ENCODE results near the gene TFG. TPM values are rescaled to one million over a fixed set of nuclear protein-coding genes. Genes with fewer than 3 reads are reported as not detected.

TFG gene
- total RNA-seq, 1 experiment from 2014 or later: 224 TPM

DNA sequence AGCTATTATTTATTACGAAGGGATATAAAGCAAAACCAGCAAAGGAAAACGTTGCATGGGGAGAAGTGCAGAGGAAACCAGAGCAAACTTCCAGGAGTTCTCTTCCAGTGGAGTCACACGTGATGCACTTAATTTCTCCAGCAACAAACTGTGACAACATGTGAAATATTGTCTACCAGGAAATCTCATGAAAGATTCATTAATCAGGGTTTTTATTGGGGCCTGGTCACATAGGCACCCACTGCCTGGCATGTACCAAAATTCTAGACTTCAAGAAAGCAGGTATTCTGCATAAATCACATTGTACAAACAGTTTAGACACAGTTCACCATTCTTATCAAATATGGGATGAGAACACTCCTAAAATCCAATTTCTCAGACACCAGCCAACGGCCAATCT lies 5.4 kb upstream of the TFG start:
- no peak for TF ChIP-seq EZH2 (IDR thresholded peaks at IDR 0.05; ENCODE audit: low read depth)
- intact Hi-C loops (cut with micrococcal nuclease; ENCODE audit: unreplicated experiment): no loop called here

DNA sequence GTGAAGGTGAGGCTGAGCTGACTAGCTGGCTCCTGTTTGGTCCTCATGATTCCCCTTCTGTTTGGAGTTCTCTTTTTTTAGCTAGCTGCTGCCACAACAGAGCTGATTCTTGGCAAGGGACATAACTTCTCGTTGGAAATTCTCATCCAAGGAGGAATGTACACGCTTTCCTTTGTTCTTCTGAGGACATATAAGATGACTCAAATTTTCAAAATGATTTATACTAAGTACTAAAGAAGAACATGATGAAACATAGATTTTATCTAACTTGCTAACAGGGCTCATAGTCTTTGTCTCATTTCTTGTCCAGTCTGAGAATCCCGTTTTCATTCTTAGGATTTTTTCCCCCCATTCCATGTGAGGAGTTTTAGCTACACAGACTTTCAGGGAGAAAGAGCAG lies 2.9 kb upstream of the TFG start:
- Histone ChIP-seq H3K9me3 (ENCODE audit: insufficient read depth, low read depth) (0 out of 2 replicates have a peak, but pooled peaks cover 8% of the 10 kb centered on the region), H3K4me2 (no peak overlapping the region), H3K4me1 (replicated peaks; ENCODE audit: insufficient read depth) (peaks cover 27% of the 10 kb centered on the region), H3K27me3 (ENCODE audit: insufficient read depth, low read depth) (no peaks in the 10 kb centered on the region), H3K79me2 (ENCODE audit: low read depth) (peaks cover 16% of the 10 kb centered on the region), H2AFZ (no peak overlapping the region), H3K4me3 (no peak overlapping the region), H3K9me2 (ENCODE audit: insufficient read depth) (0 out of 2 replicates have a peak, but pooled peaks cover 3% of the 10 kb centered on the region), H3K36me3 (ENCODE audit: low read depth) (peaks cover 5% of the 10 kb centered on the region), H3K27ac (no peak overlapping the region), H3F3A (ENCODE audit: insufficient read depth, low read depth) (peaks cover 20% of the 10 kb centered on the region), H4K20me1 (ENCODE audit: insufficient read depth) (peaks cover 11% of the 10 kb centered on the region)
- CTCF ChIA-PET: no interaction called here
- no TSS peak for BruUV-seq (replicated peaks)
- intact Hi-C loops (cut with micrococcal nuclease; ENCODE audit: unreplicated experiment): loop anchor here (5.0 kb wide), 1 partner anchor 244 kb away; no protein-coding TSS in a partner anchor
- no peak for TF ChIP-seq EZH2 (IDR thresholded peaks at IDR 0.05; ENCODE audit: low read depth)
- TF ChIP-seq, protein P1, sequence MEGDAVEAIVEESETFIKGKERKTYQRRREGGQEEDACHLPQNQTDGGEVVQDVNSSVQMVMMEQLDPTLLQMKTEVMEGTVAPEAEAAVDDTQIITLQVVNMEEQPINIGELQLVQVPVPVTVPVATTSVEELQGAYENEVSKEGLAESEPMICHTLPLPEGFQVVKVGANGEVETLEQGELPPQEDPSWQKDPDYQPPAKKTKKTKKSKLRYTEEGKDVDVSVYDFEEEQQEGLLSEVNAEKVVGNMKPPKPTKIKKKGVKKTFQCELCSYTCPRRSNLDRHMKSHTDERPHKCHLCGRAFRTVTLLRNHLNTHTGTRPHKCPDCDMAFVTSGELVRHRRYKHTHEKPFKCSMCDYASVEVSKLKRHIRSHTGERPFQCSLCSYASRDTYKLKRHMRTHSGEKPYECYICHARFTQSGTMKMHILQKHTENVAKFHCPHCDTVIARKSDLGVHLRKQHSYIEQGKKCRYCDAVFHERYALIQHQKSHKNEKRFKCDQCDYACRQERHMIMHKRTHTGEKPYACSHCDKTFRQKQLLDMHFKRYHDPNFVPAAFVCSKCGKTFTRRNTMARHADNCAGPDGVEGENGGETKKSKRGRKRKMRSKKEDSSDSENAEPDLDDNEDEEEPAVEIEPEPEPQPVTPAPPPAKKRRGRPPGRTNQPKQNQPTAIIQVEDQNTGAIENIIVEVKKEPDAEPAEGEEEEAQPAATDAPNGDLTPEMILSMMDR (conservative IDR thresholded peaks at IDR 0.05): no peak
- DNase-seq: no peak
- POLR2A ChIA-PET (ENCODE audit: unreplicated experiment): no interaction called here

More for the DNA sequence above, 5.4 kb upstream of the TFG start:
- Histone ChIP-seq H4K20me1 (ENCODE audit: insufficient read depth) (no peaks in the 10 kb centered on the region), H3K4me3 (no peak overlapping the region), H2AFZ (no peak overlapping the region), H3K36me3 (ENCODE audit: low read depth) (no peaks in the 10 kb centered on the region), H3K9me2 (ENCODE audit: insufficient read depth) (0 out of 2 replicates have a peak, but pooled peaks cover 3% of the 10 kb centered on the region), H3K27ac (no peak overlapping the region), H3F3A (ENCODE audit: insufficient read depth, low read depth) (peaks cover 13% of the 10 kb centered on the region), H3K4me2 (no peak overlapping the region), H3K27me3 (ENCODE audit: insufficient read depth, low read depth) (no peaks in the 10 kb centered on the region), H3K9me3 (ENCODE audit: insufficient read depth, low read depth) (0 out of 2 replicates have a peak, but pooled peaks cover 8% of the 10 kb centered on the region), H3K4me1 (replicated peaks; ENCODE audit: insufficient read depth) (peaks cover 21% of the 10 kb centered on the region), H3K79me2 (ENCODE audit: low read depth) (no peaks in the 10 kb centered on the region)
- ChIA-PET CTCF (interaction anchor here (0.5 kb wide), 1 partner anchor 872 kb away, joined by 10 read pairs; no protein-coding TSS in a partner anchor), POLR2A (ENCODE audit: unreplicated experiment) (interaction anchor here (0.6 kb wide), 1 partner anchor 178 kb away, joined by 5 read pairs; no protein-coding TSS in a partner anchor)
- BruUV-seq (replicated peaks): no TSS peak
- DNase-seq: no peak

DNA sequence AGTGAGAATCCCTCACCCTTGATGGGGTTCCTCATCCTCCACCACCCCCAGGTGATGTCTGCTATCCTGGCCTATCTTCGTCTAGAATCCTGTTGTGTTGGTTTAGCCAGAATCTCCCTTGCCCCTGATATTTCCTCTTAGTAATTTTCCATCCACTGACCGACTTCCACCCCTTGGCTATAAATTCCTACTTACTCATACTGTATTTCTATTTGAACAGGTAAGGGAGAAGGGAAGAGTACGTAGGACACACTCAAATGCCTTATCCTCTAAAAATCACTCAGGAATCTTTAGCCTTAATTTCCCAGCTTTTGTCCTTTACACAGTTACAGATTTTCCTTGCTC lies 678 bp upstream of the TFG start:
- H3K36me3 ChIP-seq (ENCODE audit: low read depth): peaks cover 21% of the 10 kb centered on the region
- H3K4me3 ChIP-seq: peak overlapping the region; percentile 84
- TF ChIP-seq, protein P1 (conservative IDR thresholded peaks at IDR 0.05): no peak
- TF ChIP-seq EZH2 (IDR thresholded peaks at IDR 0.05; ENCODE audit: low read depth): no peak
- peaks cover 20% of the 10 kb centered on the region for H3F3A ChIP-seq (ENCODE audit: insufficient read depth, low read depth)
- H3K27me3 ChIP-seq (ENCODE audit: insufficient read depth, low read depth): no peaks in the 10 kb centered on the region
- H4K20me1 ChIP-seq (ENCODE audit: insufficient read depth): peaks cover 33% of the 10 kb centered on the region
- CTCF ChIA-PET: interaction anchor here (0.6 to 4.1 kb wide), 4 partner anchors 74 to 305 kb away, joined by 3 to 16 read pairs (median 4); no protein-coding TSS in a partner anchor
- DNase-seq: peak; percentile 14 to 95
- H2AFZ ChIP-seq: peak overlapping the region; percentile 93
- BruUV-seq (replicated peaks): TSS peak; percentile 94
- H3K79me2 ChIP-seq (ENCODE audit: low read depth): peaks cover 38% of the 10 kb centered on the region
- peak overlapping the region; percentile 94 for H3K4me2 ChIP-seq
- H3K9me3 ChIP-seq (ENCODE audit: insufficient read depth, low read depth): no peaks in the 10 kb centered on the region
- H3K4me1 ChIP-seq (replicated peaks; ENCODE audit: insufficient read depth): peaks cover 35% of the 10 kb centered on the region
- H3K9me2 ChIP-seq (ENCODE audit: insufficient read depth): 0 out of 2 replicates have a peak, but pooled peaks cover 3% of the 10 kb centered on the region
- POLR2A ChIA-PET (ENCODE audit: unreplicated experiment): interaction anchor here (0.5 to 1.0 kb wide), 8 partner anchors 14 to 962 kb away, joined by 3 to 14 read pairs (median 6); no protein-coding TSS in a partner anchor
- H3K27ac ChIP-seq: peak overlapping the region; percentile 95
- intact Hi-C loops (cut with micrococcal nuclease; ENCODE audit: unreplicated experiment): loop anchor here (5.0 kb wide), 1 partner anchor 246 kb away; no protein-coding TSS in a partner anchor

All from PC-9 (cell line).